Epithelial cell of proximal tubule (primary cell): Measurements from ENCODE around the gene ST7. TPM values are rescaled to one million over a fixed set of nuclear protein-coding genes. Genes with fewer than 3 reads are reported as not detected.

Source experiments
- DNase-seq: peaks from one replicate; pipeline ENCODE4 v3.0.0-alpha.2; 2011; ENCODE audit warnings: low read depth
- H3K4me3 ChIP-seq: 2 replicates; pipeline ENCODE4 v1.5.1; 2011; ENCODE audit warnings: low read depth, mild to moderate bottlenecking, low read length
- CTCF ChIP-seq: conservative IDR thresholded peaks from 2 replicates; pipeline ENCODE4 v1.5.1; 2012; ENCODE audit warnings: low read depth, mild to moderate bottlenecking, low read length
- total RNA-seq: library from RNA; depleted of rRNA; stranded (reverse); fragments of >200 nt; gene quantifications from 2 replicates; pipeline ENCODE4 v1.2.3, GENCODE V29; 2015

The ST7 gene
- total RNA-seq, 1 donor from 2014 or later: 19.4 TPM

DNA sequence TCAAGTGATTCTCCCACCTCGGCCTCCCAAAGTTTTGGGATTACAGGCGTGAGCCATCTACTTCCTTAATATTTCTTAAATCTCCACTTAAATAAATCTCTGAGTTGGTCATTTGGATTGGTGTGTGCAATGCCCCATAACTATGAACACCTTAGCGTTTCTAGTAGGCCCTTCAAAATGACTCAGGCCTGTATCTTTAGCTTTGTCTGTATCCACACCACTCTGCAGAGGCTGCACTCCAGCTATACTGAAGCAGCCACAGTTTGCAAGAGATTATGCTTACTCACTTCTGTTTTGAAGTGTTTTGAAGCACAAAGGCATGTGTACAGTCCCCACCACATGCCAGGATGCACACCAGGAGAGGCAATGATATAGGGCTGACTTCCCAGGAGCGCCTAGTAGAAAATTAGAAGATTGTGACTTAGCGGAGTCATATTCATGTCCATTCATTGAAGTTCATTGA, 2.4 kb upstream of the ST7 start:
- no peak for TF ChIP-seq CTCF
- DNase-seq: no peak
- H3K4me3 ChIP-seq: no peak overlapping the region

DNA sequence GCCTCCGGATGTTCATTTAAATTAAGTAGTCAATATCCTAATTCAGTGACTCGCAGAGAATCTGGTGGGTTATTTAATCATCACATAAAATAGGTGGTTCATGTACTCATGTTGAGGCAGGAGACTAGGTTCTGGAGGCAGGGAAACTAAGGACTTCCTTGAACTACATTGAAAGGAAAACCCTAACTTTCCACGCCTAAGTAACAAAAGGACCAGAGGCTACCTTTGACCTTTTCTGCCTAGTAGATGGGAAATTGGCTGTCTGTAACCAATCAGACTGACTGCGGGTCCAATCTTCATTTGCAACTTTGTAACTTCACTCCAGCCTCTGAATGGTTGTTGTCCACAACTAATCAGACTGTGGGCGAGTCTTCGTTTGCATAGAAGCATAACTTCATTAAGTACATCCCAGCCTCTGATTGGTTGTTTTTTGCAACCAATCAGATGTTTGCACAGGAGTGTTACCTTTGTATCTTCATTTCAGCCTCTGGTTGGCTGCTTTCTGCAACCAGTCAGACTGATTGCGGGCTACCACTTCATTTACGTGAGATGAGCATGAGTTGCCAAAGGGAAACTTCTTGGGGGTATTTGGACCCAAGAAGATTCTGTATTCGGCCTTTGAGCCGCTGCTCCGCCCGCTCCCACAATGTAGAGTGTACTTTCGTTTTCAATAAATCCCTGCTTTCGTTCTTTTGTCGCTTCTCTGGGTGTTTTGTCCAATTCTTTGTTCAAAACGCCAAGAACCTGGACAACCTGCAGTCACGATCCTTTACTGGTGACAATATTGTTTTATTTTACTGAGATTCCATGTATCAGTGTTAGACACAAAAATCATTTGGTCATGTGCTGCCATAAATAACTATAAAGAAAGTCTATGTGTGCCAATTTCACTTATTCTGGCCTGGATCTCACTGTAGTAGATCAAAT, 1.7 kb upstream of the ST7 start:
- no peak overlapping the region for H3K4me3 ChIP-seq
- no peak for TF ChIP-seq CTCF
- DNase-seq: no peak

DNA sequence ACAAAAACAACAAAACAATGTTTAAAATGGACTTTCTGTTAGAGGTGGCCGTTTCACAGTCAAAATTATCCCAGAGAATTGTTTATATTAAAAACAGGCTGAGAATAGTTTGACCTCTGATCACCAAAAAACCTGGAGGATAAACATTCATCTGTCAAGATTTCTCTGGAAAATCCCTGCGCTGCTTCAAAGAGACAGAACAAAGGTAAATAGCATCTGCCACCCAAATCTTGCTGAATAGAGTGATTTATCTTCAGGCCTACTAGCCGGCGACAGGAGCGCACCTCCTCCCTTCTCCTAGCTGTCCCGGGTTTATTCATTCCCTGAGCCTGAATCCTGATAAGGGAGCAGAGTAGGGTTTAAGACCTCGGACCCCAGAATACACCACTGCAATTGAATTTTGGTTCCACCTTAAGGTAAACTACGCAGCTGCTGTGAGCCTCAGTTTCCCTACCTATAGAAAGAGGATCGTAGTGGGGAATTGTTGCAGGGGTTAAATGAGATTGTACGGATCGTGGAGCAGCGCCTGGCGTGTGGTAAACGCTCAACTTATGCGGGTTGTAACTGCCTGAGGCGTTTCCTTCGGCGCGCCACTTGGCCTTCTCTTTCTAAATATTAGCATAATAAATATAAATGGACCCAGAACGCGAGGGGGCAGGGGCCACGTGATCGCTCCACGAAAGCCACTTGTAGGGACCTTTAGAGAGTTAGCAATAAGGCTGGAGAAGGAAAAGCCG, 498 bp upstream of the ST7 start:
- no peak for TF ChIP-seq CTCF
- no peak for DNase-seq
- peak overlapping the region; percentile 84 for H3K4me3 ChIP-seq

DNA sequence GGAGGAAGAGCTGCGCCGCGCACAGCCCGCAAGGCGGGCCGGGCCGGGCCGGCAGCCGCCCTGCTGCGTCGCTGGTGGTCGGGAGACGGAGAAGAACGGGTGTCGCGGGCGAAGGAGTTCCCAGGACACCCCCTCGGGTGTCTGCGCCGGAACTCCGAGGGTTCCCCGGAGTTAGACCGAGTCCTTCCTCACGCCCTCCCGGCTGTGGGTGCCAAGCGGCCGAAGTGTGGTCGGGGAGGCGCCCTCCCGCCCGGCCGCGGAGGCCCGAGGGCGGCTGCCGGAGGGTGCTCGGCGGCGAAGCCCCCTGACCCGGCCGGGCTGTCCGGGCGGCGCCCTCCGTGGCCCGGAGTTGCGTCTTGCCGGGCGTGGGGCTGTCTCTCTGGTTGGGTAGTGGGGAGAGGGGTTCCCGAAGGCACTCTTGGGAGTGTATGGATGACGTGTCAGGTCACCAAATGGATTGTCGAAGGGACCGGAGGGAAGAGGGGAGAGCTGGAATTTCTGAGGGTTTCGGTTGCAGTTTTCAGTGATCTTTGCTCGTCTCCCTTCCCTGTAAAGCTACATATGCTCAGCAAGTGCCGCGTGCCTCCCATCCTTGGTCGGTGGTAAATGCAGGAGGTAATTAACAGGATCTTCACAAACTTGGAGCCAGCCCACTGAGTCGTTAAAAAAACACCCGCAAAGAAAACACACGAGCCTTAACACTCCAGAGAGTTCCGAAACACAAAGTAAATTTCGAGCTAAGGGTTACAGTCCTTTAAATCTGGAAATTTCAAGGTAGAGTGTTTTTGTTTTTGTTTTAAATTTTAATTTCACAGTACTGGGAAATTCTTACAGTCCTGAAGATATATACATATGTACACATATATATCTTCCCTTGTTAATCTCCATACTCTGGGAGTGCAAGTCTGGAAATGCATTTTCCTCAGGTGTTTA, 871 bp downstream of the ST7 start:
- TF ChIP-seq CTCF: no peak
- no peak for DNase-seq
- peak overlapping the region; percentile 84 for H3K4me3 ChIP-seq

DNA sequence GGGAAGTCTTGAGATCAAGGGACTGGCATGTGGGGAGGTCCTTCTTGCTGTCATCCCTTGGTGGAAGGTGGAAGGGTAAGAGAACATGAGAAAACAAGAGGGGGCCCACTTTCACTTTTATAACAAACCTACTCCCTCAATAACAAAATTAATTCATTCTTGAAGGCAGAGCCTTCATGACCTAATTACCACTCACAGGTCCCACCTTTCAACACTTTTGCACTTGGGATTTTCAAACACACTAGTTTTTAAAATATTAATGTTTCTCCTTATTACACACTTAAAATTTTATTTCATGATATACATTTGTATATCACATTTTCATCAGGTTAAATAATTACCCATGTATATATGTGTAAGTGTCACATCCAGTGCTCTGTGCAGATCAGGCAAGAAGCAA, 2.0 kb downstream of the ST7 start:
- TF ChIP-seq CTCF: no peak
- DNase-seq: no peak
- peak overlapping the region; percentile 84 for H3K4me3 ChIP-seq

- DNase-seq: no peak
- no peak overlapping the region for H3K4me3 ChIP-seq
- TF ChIP-seq CTCF: no peak
Observed at GRCh38 chr7:116955801-116956476, 2.6 kb downstream of the ST7 start.
